Pulmonary artery endothelial cell (primary cell): ENCODE data around the gene MRGPRX1. TPM values are rescaled to one million over a fixed set of nuclear protein-coding genes. Genes with fewer than 3 reads are reported as not detected.

Experiments used
- total RNA-seq: library from RNA; depleted of rRNA; stranded (reverse); fragments of >200 nt; gene quantifications from 2 replicates; pipeline ENCODE4 v1.2.3, GENCODE V29; 2014

Gene MRGPRX1
- total RNA-seq, 1 donor from 2014 or later, result not detected

Other genes with a start within 250 kb of the MRGPRX1 start
- 0.92 and 2.4 TPM in 2 replicates for gene TMEM86A, start 240.6 kb downstream of the MRGPRX1 start, total RNA-seq
- not detected in 2 replicates for gene IGSF22, start 213.2 kb downstream of the MRGPRX1 start, total RNA-seq
- gene PTPN5, start 147.6 kb downstream of the MRGPRX1 start, total RNA-seq, result not detected in 2 replicates
- not detected in 2 replicates for gene MRGPRX2, start 121.3 kb upstream of the MRGPRX1 start, total RNA-seq
- 67.7 and 107 TPM in 2 replicates for gene ZDHHC13, start 177.8 kb upstream of the MRGPRX1 start, total RNA-seq